Measurements from ENCODE around the gene GRID1.

GRID1 gene

DNA sequence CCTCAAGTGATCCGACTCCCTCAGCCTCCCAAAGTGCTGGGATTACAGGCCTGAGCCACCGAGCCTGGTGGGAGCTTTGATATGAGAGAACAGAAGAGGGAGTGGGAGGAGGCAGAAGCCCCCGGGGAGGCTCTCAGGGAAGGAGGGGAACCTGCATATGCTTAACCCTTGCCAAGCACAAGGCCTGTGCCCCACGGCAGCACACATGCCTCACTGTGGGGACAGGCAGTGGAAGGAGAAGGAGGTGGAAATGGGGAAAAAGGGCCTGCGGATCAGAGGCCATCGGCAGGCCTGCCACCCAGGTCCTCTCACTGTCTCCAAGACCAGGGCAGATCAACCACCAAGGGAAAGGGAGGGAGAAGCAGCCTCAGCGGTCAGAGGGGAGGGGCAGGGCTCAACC is 7.2 kb upstream of the GRID1 start:
- DNase-seq (ENCODE audit: insufficient read length, low spot score) (no peak), FAIRE-seq (no peak)
- no peak for TF ChIP-seq CTCF (IDR thresholded peaks at IDR 0.05; ENCODE audit: insufficient read depth, missing control alignments)

- DNase-seq (ENCODE audit: insufficient read length, low spot score) (no peak), FAIRE-seq (no peak)
- no peak for TF ChIP-seq CTCF (IDR thresholded peaks at IDR 0.05; ENCODE audit: insufficient read depth, missing control alignments)
Measured at GRCh38 chr10:86373251-86373650, 6.7 kb upstream of the GRID1 start.

DNA sequence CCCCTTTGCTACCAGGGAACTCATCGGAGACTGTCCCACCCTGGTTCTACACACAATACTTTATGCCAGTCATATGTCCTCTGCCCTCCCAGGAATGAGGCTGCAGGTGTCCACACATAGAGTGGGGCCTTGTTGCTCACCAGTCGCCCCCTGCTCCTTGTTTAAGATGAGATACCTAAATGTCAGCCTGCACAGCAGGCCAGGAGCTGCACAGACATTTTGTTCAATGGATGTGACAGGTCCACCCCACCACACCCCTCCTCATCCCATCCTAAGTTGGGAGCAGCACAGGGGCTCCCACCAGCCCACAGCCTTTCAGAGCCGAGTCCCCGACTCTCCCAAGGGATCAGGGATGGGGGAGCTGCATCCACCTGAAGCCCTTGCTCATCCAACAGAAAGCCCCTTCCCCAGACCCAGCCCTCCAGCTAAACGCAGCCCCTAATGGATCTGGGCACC is 6.2 kb upstream of the GRID1 start:
- TF ChIP-seq CTCF (IDR thresholded peaks at IDR 0.05; ENCODE audit: insufficient read depth, missing control alignments): no peak
- FAIRE-seq (no peak), DNase-seq (ENCODE audit: insufficient read length, low spot score) (no peak)

DNA sequence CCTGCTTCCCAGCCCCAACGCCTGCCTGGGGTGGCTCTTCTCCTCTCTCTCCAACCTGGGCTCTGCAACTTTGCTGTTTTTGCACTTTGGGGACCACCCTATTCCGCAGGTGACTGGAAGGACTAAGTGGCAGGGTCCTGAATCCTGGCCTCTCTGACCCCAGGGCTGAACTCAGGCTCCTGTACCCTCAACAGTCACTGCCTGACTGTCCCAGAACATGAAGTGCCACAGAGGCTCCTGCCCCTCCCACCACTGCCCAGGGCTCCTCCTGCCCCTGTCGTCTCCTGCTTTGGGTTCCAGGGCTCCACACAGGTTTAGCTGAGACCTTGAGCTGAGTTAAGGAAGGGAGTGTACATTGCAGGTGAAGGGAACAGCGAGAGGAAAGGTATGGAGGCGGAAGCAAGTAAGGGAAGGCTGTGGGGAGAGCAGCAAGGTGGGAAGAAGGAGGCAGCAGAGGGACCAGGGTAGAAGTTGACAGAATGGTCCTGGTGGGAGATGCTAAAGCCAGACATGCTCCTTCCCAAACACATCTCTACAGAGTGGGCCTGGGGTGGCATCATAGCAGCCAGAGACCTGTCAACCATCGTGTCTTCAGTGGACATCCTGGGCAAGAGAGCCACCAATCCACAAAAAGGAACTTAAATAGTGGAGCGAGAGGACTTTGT is 5.7 kb upstream of the GRID1 start:
- FAIRE-seq (no peak), DNase-seq (ENCODE audit: insufficient read length, low spot score) (no peak)
- TF ChIP-seq CTCF (IDR thresholded peaks at IDR 0.05; ENCODE audit: insufficient read depth, missing control alignments): no peak

GRCh38 chr10:86371691-86372090 is 5.1 kb upstream of the GRID1 start:
- no peak for FAIRE-seq
- no peak for TF ChIP-seq CTCF (IDR thresholded peaks at IDR 0.05; ENCODE audit: insufficient read depth, missing control alignments)
- no peak for DNase-seq (ENCODE audit: insufficient read length, low spot score)

- FAIRE-seq: no peak
- DNase-seq (ENCODE audit: insufficient read length, low spot score): no peak
- TF ChIP-seq CTCF (IDR thresholded peaks at IDR 0.05; ENCODE audit: insufficient read depth, missing control alignments): no peak
Measured at GRCh38 chr10:86371116-86371515, 4.5 kb upstream of the GRID1 start.

GRCh38 chr10:86370006-86370585 is 3.5 kb upstream of the GRID1 start:
- no peak for TF ChIP-seq CTCF (IDR thresholded peaks at IDR 0.05; ENCODE audit: insufficient read depth, missing control alignments)
- DNase-seq (ENCODE audit: insufficient read length, low spot score) (no peak), FAIRE-seq (no peak)
